H9 (cell line): Measurements from ENCODE around the gene TTYH2. TPM values are rescaled to one million over a fixed set of nuclear protein-coding genes. Genes with fewer than 3 reads are reported as not detected.

Experiments used
- DNase-seq: peaks from one replicate; pipeline ENCODE4 v3.0.0-alpha.2; 2017
- H2AFZ ChIP-seq: one replicate; pipeline ENCODE4 v1.6.1; 2013; ENCODE audit warnings: mild to moderate bottlenecking, low read length, control low read depth, moderate library complexity
- H2AK5ac ChIP-seq: 2 replicates; pipeline ENCODE4 v1.6.1; 2013; ENCODE audit warnings: low read length, control low read depth, mixed read lengths; ENCODE audit not compliant: insufficient read length
- H2BK120ac ChIP-seq: one replicate; pipeline ENCODE4 v1.6.1; 2013; ENCODE audit warnings: low read depth, mild to moderate bottlenecking, low read length, control low read depth, inconsistent platforms; ENCODE audit not compliant: poor library complexity, severe bottlenecking
- H2BK12ac ChIP-seq: 2 replicates; pipeline ENCODE4 v1.6.1; 2013; ENCODE audit warnings: low read length, control low read depth, mixed read lengths, low read depth; ENCODE audit not compliant: insufficient read length
- H2BK15ac ChIP-seq: 2 replicates; pipeline ENCODE4 v1.6.1; 2013; ENCODE audit warnings: low read depth, low read length, control low read depth
- H2BK20ac ChIP-seq: one replicate; pipeline ENCODE4 v1.6.1; 2013; ENCODE audit warnings: low read depth, mild to moderate bottlenecking, low read length, control low read depth, inconsistent platforms; ENCODE audit not compliant: poor library complexity, severe bottlenecking
- H2BK5ac ChIP-seq: 2 replicates; pipeline ENCODE4 v1.6.1; 2013; ENCODE audit warnings: low read length, control low read depth, mixed read lengths; ENCODE audit not compliant: insufficient read length
- H3K14ac ChIP-seq: 2 replicates; pipeline ENCODE4 v1.6.1; 2013; ENCODE audit warnings: low read length, control low read depth; ENCODE audit not compliant: insufficient read depth
- H3K18ac ChIP-seq: 2 replicates; pipeline ENCODE4 v1.6.1; 2013; ENCODE audit warnings: low read depth, mild to moderate bottlenecking, mixed read lengths, low read length, control low read depth; ENCODE audit not compliant: insufficient read length
- H3K23ac ChIP-seq: 2 replicates; pipeline ENCODE4 v1.6.1; 2013; ENCODE audit warnings: low read length, control low read depth, mixed read lengths, low read depth; ENCODE audit not compliant: insufficient read length
- H3K23me2 ChIP-seq: 2 replicates; pipeline ENCODE4 v1.6.1; 2013; ENCODE audit warnings: low read depth, mild to moderate bottlenecking, mixed read lengths, low read length, control low read depth; ENCODE audit not compliant: insufficient read length, poor library complexity, severe bottlenecking
- H3K27ac ChIP-seq: 2 replicates; pipeline ENCODE4 v1.5.1; 2013; ENCODE audit warnings: low read length, control low read depth, mixed read lengths, low read depth; ENCODE audit not compliant: insufficient read length
- H3K27me3 ChIP-seq: 2 replicates; pipeline ENCODE4 v1.6.1; 2013; ENCODE audit warnings: low read length, control low read depth, inconsistent platforms; ENCODE audit not compliant: insufficient read depth
- H3K4ac ChIP-seq: 2 replicates; pipeline ENCODE4 v1.6.1; 2013; ENCODE audit warnings: low read depth, mild to moderate bottlenecking, control low read depth, inconsistent platforms, low read length, moderate library complexity
- H3K4me1 ChIP-seq: 2 replicates; pipeline ENCODE4 v1.6.1; 2013; ENCODE audit warnings: low read length, control low read depth, inconsistent platforms; ENCODE audit not compliant: insufficient read depth
- H3K4me2 ChIP-seq: 2 replicates; pipeline ENCODE4 v1.6.1; 2013; ENCODE audit warnings: low read length, control low read depth, mixed read lengths; ENCODE audit not compliant: insufficient read length, insufficient read depth
- H3K56ac ChIP-seq: 2 replicates; pipeline ENCODE4 v1.6.1; 2013; ENCODE audit warnings: low read depth, mild to moderate bottlenecking, mixed read lengths, low read length, control low read depth; ENCODE audit not compliant: insufficient read length
- H3K79me1 ChIP-seq: 2 replicates; pipeline ENCODE4 v1.6.1; 2013; ENCODE audit warnings: low read depth, mild to moderate bottlenecking, moderate library complexity, low read length, control low read depth, inconsistent platforms; ENCODE audit not compliant: insufficient read depth, poor library complexity, severe bottlenecking
- H3K79me2 ChIP-seq: 2 replicates; pipeline ENCODE4 v1.6.1; 2013; ENCODE audit warnings: low read length, control low read depth, inconsistent platforms; ENCODE audit not compliant: insufficient read depth
- H3K9ac ChIP-seq: 2 replicates; pipeline ENCODE4 v1.6.1; 2013; ENCODE audit warnings: low read length, control low read depth, mixed read lengths; ENCODE audit not compliant: insufficient read length; ENCODE audit errors: extremely low read depth
- H3K9me3 ChIP-seq: one replicate; pipeline ENCODE4 v1.6.1; 2013; ENCODE audit warnings: low read depth, low read length, inconsistent platforms; ENCODE audit not compliant: control insufficient read depth
- H3T11ph ChIP-seq: one replicate; pipeline ENCODE4 v1.6.1; 2013; ENCODE audit warnings: mild to moderate bottlenecking, low read length, control low read depth, inconsistent platforms
- H4K20me1 ChIP-seq: one replicate; pipeline ENCODE4 v1.6.1; 2013; ENCODE audit not compliant: control insufficient read depth, insufficient read length, insufficient read depth
- H4K5ac ChIP-seq: 2 replicates; pipeline ENCODE4 v1.6.1; 2013; ENCODE audit warnings: low read depth, mild to moderate bottlenecking, mixed read lengths, low read length, control low read depth; ENCODE audit not compliant: insufficient read length
- H4K8ac ChIP-seq: replicated peaks from 2 replicates; pipeline ENCODE4 v1.6.1; 2013; ENCODE audit warnings: low read length, control low read depth, mixed read lengths, low read depth; ENCODE audit not compliant: insufficient read length
- H4K91ac ChIP-seq: 2 replicates; pipeline ENCODE4 v1.6.1; 2013; ENCODE audit warnings: low read depth, mild to moderate bottlenecking, moderate library complexity, mixed read lengths, low read length, control low read depth; ENCODE audit not compliant: insufficient read length
- H3K27ac Mint-ChIP-seq, 3 experiments: 2 replicates in 2 of 3; 3 replicates in 1 of 3; pipeline ENCODE4 v1.8.0; 2020 to 2021; ENCODE audit warnings: mixed read lengths in 3 of 3, mild to moderate bottlenecking in 1 of 3, moderate library complexity in 1 of 3
- H3K27me3 Mint-ChIP-seq: 2 replicates; pipeline ENCODE4 v1.8.0; 2021; ENCODE audit warnings: low read depth, mild to moderate bottlenecking, moderate library complexity, mixed read lengths
- H3K36me3 Mint-ChIP-seq, 3 experiments: 2 replicates in 2 of 3; 3 replicates in 1 of 3; pipeline ENCODE4 v1.8.0; 2020 to 2021; ENCODE audit warnings: low read depth in 3 of 3, mixed read lengths in 3 of 3; ENCODE audit not compliant: insufficient read depth in 1 of 3
- H3K4me1 Mint-ChIP-seq, 2 experiments: 2 replicates each; pipeline ENCODE4 v1.8.0; 2020; ENCODE audit warnings: mixed read lengths in 2 of 2
- H3K4me3 Mint-ChIP-seq, 2 experiments: 2 replicates in 1 of 2; 3 replicates in 1 of 2; pipeline ENCODE4 v1.8.0; 2020 to 2021; ENCODE audit warnings: mild to moderate bottlenecking in 2 of 2, mixed read lengths in 2 of 2, moderate library complexity in 1 of 2
- H3K9me3 Mint-ChIP-seq, 2 experiments: 2 replicates in 1 of 2; 3 replicates in 1 of 2; pipeline ENCODE4 v1.8.0; 2020; ENCODE audit warnings: mild to moderate bottlenecking in 2 of 2, mixed read lengths in 2 of 2, moderate library complexity in 1 of 2
- CTCF ChIP-seq: fragments of 200-600 bp; sonication (generic); conservative IDR thresholded peaks from 3 replicates; pipeline ENCODE4 v1.8.0; 2021; ENCODE audit warnings: antibody characterized with exemption, mild to moderate bottlenecking
- WGBS: extraction: QIAGEN DNeasy Blood & Tissue Kit; methylation state at CpG from one replicate; pipeline ENCODE4 v1.1.7; 2013; ENCODE audit warnings: missing lambda C conversion rate, low lambda C conversion rate, mixed read lengths; ENCODE audit not compliant: insufficient read length; ENCODE audit errors: extremely low coverage; 5-methylcytosine and 5-hydroxymethylcytosine counted together
- total RNA-seq: library from RNA; stranded (reverse); gene quantifications from 2 replicates; pipeline ENCODE4 v1.2.1, GENCODE V29; 2021

The TTYH2 gene
- total RNA-seq, 1 experiment from 2014 or later = 1.6 TPM

- Mint-ChIP-seq H3K27ac (no peak overlapping the region), H3K36me3 (no peaks in the 10 kb centered on the region; a peak in 2 of 7 replicates), H3K4me1 (peaks cover 31 to 47% of the 10 kb centered on the region in 2 experiments), H3K9me3 (no peaks in the 10 kb centered on the region), H3K27me3 (peaks cover 17% of the 10 kb centered on the region), H3K4me3 (no peak overlapping the region)
- Histone ChIP-seq H3K9me3 (no peaks in the 10 kb centered on the region), H4K8ac (no peak overlapping the region), H3K4ac (no peak overlapping the region), H3K4me2 (no peak overlapping the region), H3K18ac (no peak overlapping the region), H4K20me1 (no peaks in the 10 kb centered on the region), H3K27me3 (no peaks in the 10 kb centered on the region), H3K23ac (no peak overlapping the region), H3T11ph (no peak overlapping the region), H2AFZ (no peak overlapping the region), H2BK120ac (no peak overlapping the region), H3K4me1 (peaks cover 2% of the 10 kb centered on the region), H2BK12ac (no peak overlapping the region), H2BK15ac (no peak overlapping the region), H3K14ac (no peak overlapping the region), H3K9ac (no peak overlapping the region), H3K79me2 (no peaks in the 10 kb centered on the region), H2BK20ac (no peak overlapping the region), H3K27ac (no peak overlapping the region), H3K56ac (no peak overlapping the region), H3K79me1 (no peaks in the 10 kb centered on the region), H4K5ac (no peak overlapping the region), H4K91ac (no peak overlapping the region), H2BK5ac (no peak overlapping the region), H2AK5ac (no peak overlapping the region), H3K23me2 (peaks cover 4% of the 10 kb centered on the region)
- TF ChIP-seq CTCF = no peak
- no peak for DNase-seq
- WGBS = no CpG with 5 or more reads among the region's 11 CpGs
Observed at GRCh38 chr17:74240618-74241205, 27.3 kb downstream of the TTYH2 start.
